HG03460 (cell line): Measurements from ENCODE around the gene CACNA1S.

Source experiments
- ATAC-seq: cut with Tn5 transposase; IDR thresholded peaks from one replicate; pipeline ENCODE4 v1.9.1; 2021; ENCODE audit not compliant: unreplicated experiment

The CACNA1S gene

DNA sequence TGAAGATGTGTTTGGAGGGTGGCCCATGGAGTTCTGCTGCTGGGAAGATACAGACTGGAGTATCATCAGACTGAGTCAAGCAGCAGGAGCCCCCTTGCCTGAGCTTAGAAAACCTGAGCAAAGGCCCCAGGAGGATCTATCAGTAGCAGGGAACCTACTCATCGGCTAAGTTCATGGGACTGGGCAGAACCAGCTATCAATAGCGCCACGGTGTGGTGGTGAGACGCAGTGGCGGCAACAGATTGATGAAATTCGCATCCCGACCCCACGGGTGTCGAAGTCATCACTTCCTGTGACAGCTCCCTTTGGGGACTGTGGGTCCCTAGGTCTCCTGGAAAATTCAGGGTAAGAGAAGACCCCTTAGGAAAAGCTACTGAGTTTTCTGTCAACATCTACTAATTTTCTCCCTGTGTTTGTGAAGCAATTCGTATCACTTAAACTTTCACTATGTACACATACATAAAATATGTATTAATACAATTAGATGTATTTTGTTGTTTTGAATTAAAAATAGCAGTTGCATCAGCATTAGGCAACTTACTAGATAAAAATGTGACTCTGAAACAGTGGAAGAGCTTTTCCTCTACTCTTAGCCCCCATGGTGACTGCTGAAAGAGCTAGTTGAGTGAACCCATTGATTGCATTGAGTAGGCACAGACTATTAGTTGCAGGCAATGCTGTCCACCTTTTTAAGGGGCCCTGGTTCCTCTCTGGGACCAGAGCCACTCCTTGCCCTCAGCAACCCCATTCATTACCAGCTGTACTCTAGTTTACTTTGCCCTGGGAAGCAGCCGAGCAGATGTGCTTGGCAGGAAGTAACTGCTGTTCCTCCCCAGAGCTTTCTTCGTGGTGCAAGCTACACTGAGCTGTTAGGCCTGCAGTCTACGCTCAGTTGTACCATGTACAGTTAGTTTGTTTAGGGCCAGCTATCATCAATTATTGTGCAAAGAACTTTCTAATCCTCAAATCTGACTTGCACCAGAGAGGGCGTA lies 7.3 kb upstream of the CACNA1S start:
- no peak for ATAC-seq

DNA sequence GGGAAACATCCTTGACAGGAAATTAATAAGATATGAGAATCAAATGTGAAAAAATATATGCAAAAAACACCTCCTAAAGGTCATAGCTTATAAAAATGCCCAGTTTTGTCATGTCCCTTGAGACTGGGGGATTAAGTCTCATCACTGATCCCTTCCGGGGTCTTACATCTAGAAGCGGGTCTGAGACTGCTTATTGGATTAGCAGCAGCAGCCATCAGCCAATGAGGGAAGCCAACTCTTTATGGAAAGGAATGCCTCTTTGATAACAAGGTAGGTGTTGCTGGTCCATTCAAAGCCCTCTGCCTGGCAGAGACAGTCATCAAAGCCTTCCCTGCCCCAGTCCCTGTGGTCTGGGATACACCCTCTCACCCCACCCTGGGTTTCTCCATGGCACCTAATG lies 3.9 kb upstream of the CACNA1S start:
- ATAC-seq = no peak

DNA sequence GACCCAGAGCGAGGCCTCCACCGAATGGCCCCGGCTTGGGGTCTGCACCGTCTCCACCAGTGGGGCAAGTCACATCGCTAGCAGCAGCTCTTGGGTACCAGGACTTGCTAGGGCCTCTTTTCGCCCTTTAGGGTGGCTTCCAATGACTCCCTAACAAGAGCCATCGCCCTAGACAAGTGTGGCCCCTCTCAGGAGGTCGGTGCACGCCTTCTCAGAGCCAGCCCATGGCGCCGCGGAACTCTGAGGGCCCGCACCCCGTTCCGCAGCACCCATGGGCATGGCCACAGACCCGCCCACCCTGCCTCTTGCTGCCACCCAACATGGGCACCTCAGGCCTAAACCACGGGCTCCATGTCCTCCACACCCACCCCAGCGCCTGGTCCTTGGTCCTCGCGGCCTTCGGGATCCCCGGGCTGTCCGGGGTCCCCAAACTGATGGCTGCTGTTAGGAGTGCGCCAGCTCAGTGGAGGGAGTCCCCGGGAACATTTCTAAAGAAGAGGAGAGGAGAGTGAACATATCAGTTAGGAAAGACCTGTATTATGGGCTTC lies 3.2 kb upstream of the CACNA1S start:
- ATAC-seq = no peak

DNA sequence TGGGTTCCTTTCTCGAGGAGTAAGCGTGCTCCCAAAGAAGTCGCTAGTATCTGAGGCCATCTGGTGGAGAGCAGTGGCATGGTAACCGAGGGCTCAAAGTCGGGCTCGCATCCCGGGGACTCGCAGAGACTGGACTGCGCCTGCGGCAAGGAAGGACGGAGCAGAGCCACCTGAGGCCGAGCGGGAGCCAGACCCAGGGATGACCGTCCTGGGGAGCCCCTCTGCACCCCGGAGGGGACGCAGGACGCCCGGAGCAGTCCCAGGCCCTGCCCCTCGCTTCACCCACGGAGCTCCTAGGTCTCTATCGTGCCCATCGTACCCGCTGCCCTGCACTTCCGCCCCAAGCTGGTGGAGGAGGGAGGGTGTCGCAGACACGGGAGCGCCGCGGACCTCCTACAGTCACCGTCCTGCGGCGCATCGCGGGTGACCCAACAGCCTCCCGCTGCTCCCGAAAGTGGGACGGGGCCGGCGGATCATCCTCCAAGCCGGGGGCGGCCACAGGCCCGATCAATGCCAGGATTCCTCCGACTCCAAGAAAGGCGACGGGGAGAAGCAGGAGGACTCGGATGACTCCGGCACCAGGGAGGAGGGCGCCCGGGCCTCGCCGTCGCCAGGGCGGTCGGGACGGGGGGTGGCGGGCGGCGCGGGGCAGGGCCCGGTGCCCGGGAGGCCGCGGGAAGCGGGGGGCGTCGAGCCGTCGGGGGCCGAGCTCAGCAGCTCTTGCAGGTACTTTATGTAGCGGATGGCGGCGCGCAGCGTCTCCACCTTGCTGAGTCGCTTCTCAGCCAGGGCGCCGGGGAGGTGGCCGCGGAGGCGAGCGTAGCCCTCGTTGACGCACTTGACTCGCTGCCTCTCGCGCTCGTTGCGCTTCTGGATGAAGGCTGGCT lies 2.3 kb upstream of the CACNA1S start:
- ATAC-seq = peak; percentile 90

DNA sequence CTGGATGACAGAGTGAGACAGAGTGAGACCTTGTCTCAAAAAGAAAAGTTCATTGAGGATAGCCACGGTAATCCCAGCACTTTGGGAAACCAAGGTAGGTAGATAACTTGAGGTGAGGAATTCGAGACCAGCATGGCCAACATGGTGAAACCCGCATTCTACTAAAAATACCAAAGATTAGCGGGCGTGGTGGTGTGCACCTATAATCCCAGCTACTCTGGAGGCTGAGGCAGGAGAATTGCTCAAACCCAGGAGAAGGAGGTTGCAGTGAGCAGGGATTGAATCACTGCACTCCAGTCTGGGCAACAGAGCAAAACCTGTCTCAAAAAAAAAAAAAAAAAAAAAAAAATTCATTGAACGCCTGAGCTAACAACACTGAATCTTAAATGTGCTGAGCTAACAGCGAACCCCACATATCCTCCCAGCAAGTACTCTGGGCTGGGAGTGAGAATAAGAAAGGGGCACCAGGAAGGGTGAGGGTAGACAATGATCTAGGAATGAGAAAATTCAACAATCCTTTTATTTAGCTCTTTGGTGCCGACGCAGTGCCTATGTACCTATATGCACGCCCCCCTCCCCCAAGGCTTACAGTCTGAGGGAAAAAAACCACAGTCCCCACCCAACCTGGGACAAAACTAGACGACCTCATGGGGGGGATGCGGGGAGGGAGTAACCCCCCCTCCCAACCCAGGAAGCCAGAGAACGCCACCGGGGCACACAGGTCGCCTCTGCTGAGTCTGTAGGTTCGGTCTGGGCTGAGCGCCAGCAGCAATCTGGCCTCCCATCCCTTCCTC lies 1.4 kb upstream of the CACNA1S start:
- ATAC-seq = no peak

DNA sequence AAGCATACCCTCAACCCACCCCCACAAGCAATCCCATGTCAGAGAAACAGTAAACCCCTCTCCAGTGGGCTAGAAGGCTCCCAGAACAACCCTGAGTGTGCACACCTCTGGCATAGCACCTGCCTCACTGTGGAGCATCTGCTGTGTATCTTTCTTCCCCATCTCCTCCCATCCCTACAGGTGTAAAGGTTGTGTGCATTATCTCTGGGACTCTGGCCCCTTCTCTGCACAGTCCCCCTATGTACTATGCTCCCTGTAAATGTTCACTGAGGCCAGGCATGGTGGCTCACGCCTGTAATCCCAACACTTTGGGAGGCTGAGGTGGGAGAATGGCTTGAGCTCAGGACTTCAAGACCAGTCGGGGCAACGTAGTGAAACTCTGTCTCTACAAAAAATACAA lies 700 bp upstream of the CACNA1S start:
- ATAC-seq = no peak

DNA sequence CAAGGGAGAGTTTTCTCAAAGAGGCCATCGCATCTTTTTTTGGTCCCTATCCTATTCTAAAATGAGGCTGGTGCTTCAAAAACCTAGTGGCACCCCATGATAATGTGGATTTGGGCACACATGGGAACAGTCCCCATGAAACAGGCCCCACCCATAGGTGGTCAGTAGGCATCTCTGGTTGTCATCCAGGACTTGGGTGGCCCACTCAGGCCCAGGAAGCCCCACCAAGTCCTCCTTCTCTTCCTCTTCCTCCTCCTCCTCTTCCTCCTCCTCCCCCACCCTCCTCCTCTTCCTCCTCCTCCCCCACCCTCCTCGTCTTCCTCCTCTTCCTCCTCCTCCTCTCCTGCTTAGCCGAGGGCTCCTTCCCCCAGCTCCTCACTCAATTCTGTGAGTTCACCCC lies 554 bp downstream of the CACNA1S start:
- no peak for ATAC-seq

DNA sequence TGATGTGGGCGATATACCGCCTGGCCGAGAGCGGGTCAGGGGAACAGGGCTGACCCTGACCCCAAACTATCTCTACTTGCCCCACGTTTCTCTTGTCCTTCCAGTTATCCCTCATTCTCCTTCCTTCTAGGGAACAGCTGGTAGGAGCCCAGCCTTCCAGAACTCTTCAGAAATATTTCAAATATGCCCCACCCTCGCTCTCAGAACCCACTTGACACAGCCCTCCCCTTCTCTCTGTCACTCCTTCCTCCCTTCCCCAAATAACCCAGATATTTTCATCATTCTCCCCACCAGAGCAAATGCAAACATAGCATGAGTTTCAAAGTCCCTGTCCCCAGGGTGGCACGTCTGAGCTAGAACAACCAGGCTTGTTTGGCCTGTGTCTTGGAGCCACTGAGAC lies 1.1 kb downstream of the CACNA1S start:
- ATAC-seq = no peak

DNA sequence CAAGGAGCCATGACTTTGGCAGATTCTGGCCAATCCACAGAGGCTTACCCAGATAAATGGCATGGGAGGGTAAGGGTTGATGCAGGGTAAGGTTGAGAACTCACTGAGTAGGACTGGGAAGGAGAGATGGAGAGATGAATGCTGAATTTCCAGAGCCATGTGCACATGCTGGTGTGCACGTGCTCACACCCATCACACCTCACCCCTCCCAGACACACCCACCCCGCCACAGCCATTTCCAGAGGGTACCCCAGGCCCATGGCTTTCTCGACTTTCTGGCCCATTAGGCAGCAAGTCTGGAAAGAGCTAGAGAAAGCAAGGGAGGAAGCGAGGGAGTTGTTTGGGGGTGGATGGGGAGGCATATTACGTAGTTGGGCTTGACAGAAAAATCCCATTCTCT lies 1.6 kb downstream of the CACNA1S start:
- ATAC-seq = no peak

DNA sequence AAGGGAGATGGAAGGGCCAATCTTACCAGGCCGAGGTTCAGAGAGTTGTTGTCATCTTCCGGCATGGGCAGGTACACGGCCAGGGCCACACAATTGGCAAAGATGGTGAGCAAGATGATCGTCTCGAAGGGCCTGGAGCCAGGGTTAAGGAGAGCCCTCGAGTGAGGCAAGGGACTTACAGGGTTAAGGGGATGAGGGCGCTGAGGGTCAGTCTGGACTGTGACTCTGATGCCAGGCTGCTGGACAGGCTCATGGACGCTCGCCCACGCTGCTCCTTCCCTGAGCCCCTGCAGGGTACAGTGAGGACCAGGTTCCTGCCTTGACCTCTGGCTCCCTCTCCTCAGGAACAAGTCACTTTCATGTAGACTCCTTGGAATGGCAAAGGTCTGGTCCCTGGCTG lies 2.1 kb downstream of the CACNA1S start:
- no peak for ATAC-seq

DNA sequence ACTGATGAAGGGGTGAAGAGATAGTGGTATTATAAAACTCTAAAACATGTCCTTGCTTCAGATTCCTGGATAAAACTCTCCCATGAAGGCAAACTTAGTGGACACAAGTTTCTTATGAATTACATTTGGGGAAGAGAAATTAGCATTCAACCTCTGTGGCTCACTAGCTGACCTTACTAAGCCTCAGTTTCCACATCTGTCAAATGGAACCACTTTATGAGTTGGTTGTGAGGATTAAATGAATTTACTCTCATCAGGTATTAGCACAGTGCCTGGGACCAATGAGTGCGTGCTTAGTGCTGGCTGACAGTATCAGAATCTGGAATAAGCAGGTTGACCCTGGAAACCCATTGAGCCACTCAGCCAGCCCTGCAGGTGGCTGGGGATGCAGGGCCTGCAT lies 2.6 kb downstream of the CACNA1S start:
- no peak for ATAC-seq

DNA sequence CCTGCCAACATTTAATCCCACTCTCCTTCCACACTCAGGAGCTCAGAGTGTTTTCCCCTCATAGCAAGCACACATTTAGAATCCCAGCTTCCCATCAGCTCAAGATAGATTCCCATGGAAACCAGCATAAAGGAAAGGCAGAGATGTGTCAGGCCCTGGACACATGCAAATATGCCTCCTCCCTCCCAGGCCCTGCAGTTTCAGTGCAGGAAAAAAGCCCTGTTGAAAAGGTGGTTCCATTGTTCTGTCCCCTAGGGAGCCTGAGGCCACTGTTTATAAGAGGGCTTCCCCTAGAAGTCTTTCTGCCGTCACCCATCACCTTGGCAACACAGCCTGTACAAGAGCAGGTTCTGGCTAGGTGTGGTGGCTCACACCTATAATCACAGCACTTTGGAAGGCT lies 3.6 kb downstream of the CACNA1S start:
- no peak for ATAC-seq

DNA sequence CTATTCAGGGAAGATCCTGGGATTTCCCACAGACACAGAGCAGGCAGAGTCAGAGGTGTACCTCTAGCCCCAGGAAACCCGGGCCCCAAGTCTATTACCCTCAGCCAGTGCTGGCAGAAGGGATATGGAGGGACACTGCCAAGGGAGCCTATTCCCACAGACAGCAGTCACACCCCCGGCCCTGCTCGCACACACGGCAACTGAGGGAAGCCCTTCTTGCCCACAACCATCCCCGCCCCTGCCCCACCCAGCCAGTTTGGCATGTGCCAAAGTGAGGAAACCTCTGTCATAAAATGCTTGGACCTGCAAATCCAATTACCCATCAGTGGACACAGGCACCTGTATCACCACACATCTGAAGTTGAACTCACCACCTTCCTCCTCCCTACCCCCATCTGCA lies 6.5 kb downstream of the CACNA1S start:
- no peak for ATAC-seq

DNA sequence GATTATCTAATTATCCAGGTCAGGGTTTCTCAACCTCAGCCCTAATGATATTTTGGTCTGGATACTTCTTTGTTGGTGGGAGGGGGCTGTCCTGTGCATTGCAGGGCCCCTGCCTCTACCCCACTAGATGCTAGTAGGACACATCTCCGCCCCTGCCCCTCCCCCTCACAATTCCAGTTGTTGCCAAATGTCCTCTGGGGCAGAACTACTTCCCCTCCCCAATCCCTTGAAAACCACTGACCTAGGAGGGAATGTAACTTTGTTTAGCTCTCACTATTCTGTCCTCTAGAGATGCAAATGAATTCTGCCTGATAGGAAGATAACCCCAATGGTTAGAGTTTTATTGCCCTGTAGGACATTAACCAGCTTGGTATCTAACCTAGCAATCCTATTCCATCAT lies 8.1 kb downstream of the CACNA1S start:
- ATAC-seq = no peak

DNA sequence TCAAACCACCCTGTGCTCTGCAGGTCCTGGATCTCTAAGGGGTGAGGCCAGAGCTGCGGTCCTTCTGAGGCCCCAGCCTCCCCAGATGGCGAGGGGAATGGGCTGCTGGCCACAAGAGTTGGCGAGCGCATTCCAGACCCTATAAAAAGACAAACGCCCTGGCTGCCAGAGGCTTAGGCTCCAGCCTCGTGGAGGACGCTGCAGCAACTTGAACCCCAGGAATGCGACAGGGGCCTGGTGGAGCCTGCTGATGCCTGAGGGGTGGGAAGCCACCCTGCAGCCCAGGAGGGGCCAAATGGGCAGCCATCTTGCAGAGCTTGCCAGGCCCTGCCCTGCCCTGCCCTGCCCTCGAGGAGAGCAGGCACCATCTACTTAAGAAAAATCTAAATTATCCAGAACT lies 8.6 kb downstream of the CACNA1S start:
- ATAC-seq = no peak

DNA sequence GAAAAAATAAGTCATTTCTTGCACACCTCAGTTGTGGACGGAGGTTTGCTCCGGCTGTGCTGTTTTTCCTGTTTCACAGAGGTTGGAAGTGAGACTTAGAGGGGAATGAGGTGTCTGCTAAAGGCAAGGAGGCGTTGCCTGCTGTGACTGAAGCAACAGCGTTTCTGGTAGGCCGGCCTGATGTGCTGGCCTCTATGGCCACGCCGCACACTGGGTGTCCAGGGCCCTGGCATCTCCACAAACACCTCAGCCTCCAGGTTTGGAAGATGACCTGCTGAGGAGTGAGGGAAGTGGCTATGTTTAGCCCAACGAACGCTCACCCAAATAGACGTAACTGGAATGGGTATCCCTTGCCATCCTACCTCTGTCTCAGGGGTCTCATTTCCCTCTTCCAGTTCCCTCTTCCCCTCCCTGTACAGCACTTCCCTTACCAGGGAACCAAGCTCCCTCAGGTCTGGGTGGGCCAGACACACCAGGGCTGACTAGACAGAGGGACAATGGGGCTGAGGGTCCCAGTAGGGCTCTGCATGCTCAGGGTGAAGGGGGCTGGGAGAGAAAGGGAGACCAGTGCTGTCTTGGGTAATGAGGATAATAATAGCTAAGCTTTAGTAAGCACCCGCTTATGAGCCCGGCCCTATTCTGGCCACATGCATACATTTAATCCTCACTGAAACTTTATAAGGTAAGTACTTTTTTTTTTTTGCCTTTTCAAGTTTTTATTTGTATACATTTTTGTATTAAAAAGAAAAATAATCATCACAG lies 11.9 kb downstream of the CACNA1S start:
- no peak for ATAC-seq

DNA sequence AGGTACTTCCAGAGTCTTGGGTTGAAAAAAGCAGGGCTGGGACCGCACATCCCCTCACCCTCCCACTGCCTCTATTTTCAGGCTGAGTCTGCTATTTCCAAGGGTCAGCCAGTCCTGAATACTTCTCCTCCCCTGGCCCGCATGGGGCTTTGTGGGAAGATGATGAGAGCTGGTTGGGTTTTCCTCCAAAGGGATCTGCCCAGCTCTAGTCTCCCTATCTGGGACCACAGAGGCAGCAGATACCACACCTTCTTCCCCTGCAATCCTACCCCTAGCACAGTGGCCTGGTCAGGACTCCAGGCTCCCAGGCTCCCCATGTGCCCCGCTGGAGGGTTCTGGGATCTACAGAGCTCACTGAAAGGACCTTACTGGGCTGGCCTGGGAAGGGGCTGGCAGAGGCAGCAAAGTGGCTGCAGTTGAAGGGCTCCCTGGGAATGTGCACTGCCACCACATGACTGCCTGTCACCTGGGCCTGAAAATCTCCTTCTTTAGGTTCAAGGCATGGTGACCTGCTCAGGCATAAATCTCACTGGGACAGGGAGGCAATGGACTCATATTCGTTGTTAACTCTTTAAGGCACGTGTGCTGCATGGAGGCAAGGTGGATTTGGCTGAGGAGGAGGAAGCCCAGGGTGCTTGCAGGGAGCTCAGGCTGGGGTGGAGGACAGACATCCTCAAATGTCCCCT lies 13.1 kb downstream of the CACNA1S start:
- no peak for ATAC-seq

DNA sequence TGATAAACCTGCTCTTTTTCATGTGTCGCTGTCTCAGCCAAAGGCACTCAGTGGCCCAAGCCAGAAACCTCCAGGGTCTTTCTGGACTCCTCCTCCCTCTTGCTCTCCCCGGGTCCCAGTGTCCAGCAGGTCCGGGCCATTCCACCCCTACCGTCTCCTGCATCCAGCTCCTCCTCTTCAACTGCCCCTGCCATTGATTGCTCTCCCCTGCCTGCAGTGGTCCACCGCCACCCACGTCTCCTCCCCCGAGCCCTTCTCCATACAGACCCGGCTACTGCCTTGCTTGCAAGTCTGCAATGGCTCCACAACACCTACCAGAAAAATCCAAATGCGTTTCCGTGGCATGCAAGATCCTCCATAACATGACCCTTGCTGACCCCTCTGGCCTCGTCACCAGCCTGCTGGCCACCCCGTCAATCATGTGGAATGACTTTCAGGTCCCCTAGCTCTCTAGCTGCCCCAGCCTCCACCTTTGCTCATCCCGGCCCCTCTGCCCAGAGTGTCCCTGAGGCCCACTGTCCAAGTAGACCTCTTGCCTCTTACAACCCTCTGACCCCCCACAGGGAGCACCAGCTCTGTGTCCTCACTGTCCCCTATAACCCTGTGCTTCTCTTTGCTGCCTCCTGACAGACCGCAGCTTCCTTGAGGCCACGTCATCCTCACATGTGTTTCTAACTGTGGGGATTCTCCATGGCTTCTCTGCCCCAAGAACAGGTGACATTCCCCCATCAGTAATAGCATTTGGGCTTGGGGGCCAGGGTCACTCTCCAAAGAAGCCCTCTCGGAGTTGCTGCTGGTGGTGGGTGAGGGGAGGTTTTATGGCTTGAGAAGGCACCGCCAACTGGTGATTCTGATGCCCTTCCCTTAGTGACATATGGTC lies 15.0 kb downstream of the CACNA1S start:
- ATAC-seq = no peak

DNA sequence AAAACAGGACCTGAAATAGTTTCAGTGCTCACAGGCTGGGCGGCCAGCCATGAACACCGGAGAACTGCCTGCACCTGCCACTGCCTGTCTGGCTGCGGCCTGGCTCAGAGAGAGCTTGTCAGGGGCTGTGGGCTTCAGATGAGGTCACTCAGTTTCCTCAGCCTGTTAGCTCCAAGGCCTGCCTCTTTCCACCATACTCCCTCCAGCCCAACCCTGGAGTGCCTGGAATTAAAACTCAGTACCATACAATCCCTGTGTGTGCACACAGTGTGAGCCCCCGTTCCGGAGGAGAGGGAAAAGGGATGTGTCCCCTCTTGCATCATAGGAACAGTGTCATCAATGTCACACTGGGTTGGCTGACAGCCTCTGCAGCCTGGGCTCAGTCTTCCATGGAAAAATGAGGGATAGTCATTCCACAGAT lies 16.2 kb downstream of the CACNA1S start:
- no peak for ATAC-seq
